Transverse colon (tissue), 4 donors: ENCODE results near the gene PFKFB4.

Source experiments
- CTCF ChIP-seq, 5 experiments: fragments of 200-600 bp in 3 of 5; fragments of 450-650 bp in 2 of 5; sonication (generic) in 3 of 5; IDR thresholded peaks; 1 replicate in 2 of 5; 2 replicates in 3 of 5; pipeline ENCODE4 v1.5.1; 2016 to 2017; ENCODE audit warnings: antibody characterized with exemption in 5 of 5, inconsistent platforms in 3 of 5, mild to moderate bottlenecking in 2 of 5, moderate library complexity in 1 of 5
- EP300 ChIP-seq: sonication (generic); formaldehyde crosslinking; IDR thresholded peaks from one replicate; pipeline ENCODE4 v1.6.1; 2017; ENCODE audit warnings: antibody characterized with exemption, low read depth
- POLR2A ChIP-seq: fragments of 450-650 bp; IDR thresholded peaks from one replicate; pipeline ENCODE4 v1.6.1; 2016; ENCODE audit warnings: antibody characterized with exemption, mild to moderate bottlenecking, moderate library complexity
- POLR2AphosphoS5 ChIP-seq, 3 donors: sonication (generic); formaldehyde crosslinking; IDR thresholded peaks; one replicate each; pipeline ENCODE4 v1.6.1; 2016; ENCODE audit warnings: antibody characterized with exemption in 3 of 3

- no peak for TF ChIP-seq CTCF (IDR thresholded peaks at IDR 0.05)
- TF ChIP-seq EP300: no peak
- no peak for TF ChIP-seq POLR2AphosphoS5 (IDR thresholded peaks at IDR 0.05)
- no peak for TF ChIP-seq POLR2A
Measured at GRCh38 chr3:48573973-48574585, 17.5 kb upstream of the PFKFB4 start.
